H9 (cell line): ENCODE measurements around the gene EIF2S2. TPM values are rescaled to one million over a fixed set of nuclear protein-coding genes. Genes with fewer than 3 reads are reported as not detected.

Experiments
- DNase-seq: peaks from one replicate; pipeline ENCODE4 v3.0.0-alpha.2; 2017
- H2AFZ ChIP-seq: one replicate; pipeline ENCODE4 v1.6.1; 2013; ENCODE audit warnings: mild to moderate bottlenecking, low read length, control low read depth, moderate library complexity
- H2AK5ac ChIP-seq: 2 replicates; pipeline ENCODE4 v1.6.1; 2013; ENCODE audit warnings: low read length, control low read depth, mixed read lengths; ENCODE audit not compliant: insufficient read length
- H2BK120ac ChIP-seq: one replicate; pipeline ENCODE4 v1.6.1; 2013; ENCODE audit warnings: low read depth, mild to moderate bottlenecking, low read length, control low read depth, inconsistent platforms; ENCODE audit not compliant: poor library complexity, severe bottlenecking
- H2BK12ac ChIP-seq: 2 replicates; pipeline ENCODE4 v1.6.1; 2013; ENCODE audit warnings: low read length, control low read depth, mixed read lengths, low read depth; ENCODE audit not compliant: insufficient read length
- H2BK15ac ChIP-seq: 2 replicates; pipeline ENCODE4 v1.6.1; 2013; ENCODE audit warnings: low read depth, low read length, control low read depth
- H2BK20ac ChIP-seq: one replicate; pipeline ENCODE4 v1.6.1; 2013; ENCODE audit warnings: low read depth, mild to moderate bottlenecking, low read length, control low read depth, inconsistent platforms; ENCODE audit not compliant: poor library complexity, severe bottlenecking
- H2BK5ac ChIP-seq: 2 replicates; pipeline ENCODE4 v1.6.1; 2013; ENCODE audit warnings: low read length, control low read depth, mixed read lengths; ENCODE audit not compliant: insufficient read length
- H3K14ac ChIP-seq: 2 replicates; pipeline ENCODE4 v1.6.1; 2013; ENCODE audit warnings: low read length, control low read depth; ENCODE audit not compliant: insufficient read depth
- H3K18ac ChIP-seq: 2 replicates; pipeline ENCODE4 v1.6.1; 2013; ENCODE audit warnings: low read depth, mild to moderate bottlenecking, mixed read lengths, low read length, control low read depth; ENCODE audit not compliant: insufficient read length
- H3K23ac ChIP-seq: 2 replicates; pipeline ENCODE4 v1.6.1; 2013; ENCODE audit warnings: low read length, control low read depth, mixed read lengths, low read depth; ENCODE audit not compliant: insufficient read length
- H3K23me2 ChIP-seq: 2 replicates; pipeline ENCODE4 v1.6.1; 2013; ENCODE audit warnings: low read depth, mild to moderate bottlenecking, mixed read lengths, low read length, control low read depth; ENCODE audit not compliant: insufficient read length, poor library complexity, severe bottlenecking
- H3K27ac ChIP-seq: 2 replicates; pipeline ENCODE4 v1.5.1; 2013; ENCODE audit warnings: low read length, control low read depth, mixed read lengths, low read depth; ENCODE audit not compliant: insufficient read length
- H3K27me3 ChIP-seq: 2 replicates; pipeline ENCODE4 v1.6.1; 2013; ENCODE audit warnings: low read length, control low read depth, inconsistent platforms; ENCODE audit not compliant: insufficient read depth
- H3K4ac ChIP-seq: 2 replicates; pipeline ENCODE4 v1.6.1; 2013; ENCODE audit warnings: low read depth, mild to moderate bottlenecking, control low read depth, inconsistent platforms, low read length, moderate library complexity
- H3K4me1 ChIP-seq: 2 replicates; pipeline ENCODE4 v1.6.1; 2013; ENCODE audit warnings: low read length, control low read depth, inconsistent platforms; ENCODE audit not compliant: insufficient read depth
- H3K4me2 ChIP-seq: 2 replicates; pipeline ENCODE4 v1.6.1; 2013; ENCODE audit warnings: low read length, control low read depth, mixed read lengths; ENCODE audit not compliant: insufficient read length, insufficient read depth
- H3K56ac ChIP-seq: 2 replicates; pipeline ENCODE4 v1.6.1; 2013; ENCODE audit warnings: low read depth, mild to moderate bottlenecking, mixed read lengths, low read length, control low read depth; ENCODE audit not compliant: insufficient read length
- H3K79me1 ChIP-seq: 2 replicates; pipeline ENCODE4 v1.6.1; 2013; ENCODE audit warnings: low read depth, mild to moderate bottlenecking, moderate library complexity, low read length, control low read depth, inconsistent platforms; ENCODE audit not compliant: insufficient read depth, poor library complexity, severe bottlenecking
- H3K79me2 ChIP-seq: 2 replicates; pipeline ENCODE4 v1.6.1; 2013; ENCODE audit warnings: low read length, control low read depth, inconsistent platforms; ENCODE audit not compliant: insufficient read depth
- H3K9ac ChIP-seq: 2 replicates; pipeline ENCODE4 v1.6.1; 2013; ENCODE audit warnings: low read length, control low read depth, mixed read lengths; ENCODE audit not compliant: insufficient read length; ENCODE audit errors: extremely low read depth
- H3K9me3 ChIP-seq: one replicate; pipeline ENCODE4 v1.6.1; 2013; ENCODE audit warnings: low read depth, low read length, inconsistent platforms; ENCODE audit not compliant: control insufficient read depth
- H3T11ph ChIP-seq: one replicate; pipeline ENCODE4 v1.6.1; 2013; ENCODE audit warnings: mild to moderate bottlenecking, low read length, control low read depth, inconsistent platforms
- H4K20me1 ChIP-seq: one replicate; pipeline ENCODE4 v1.6.1; 2013; ENCODE audit not compliant: control insufficient read depth, insufficient read length, insufficient read depth
- H4K5ac ChIP-seq: 2 replicates; pipeline ENCODE4 v1.6.1; 2013; ENCODE audit warnings: low read depth, mild to moderate bottlenecking, mixed read lengths, low read length, control low read depth; ENCODE audit not compliant: insufficient read length
- H4K8ac ChIP-seq: replicated peaks from 2 replicates; pipeline ENCODE4 v1.6.1; 2013; ENCODE audit warnings: low read length, control low read depth, mixed read lengths, low read depth; ENCODE audit not compliant: insufficient read length
- H4K91ac ChIP-seq: 2 replicates; pipeline ENCODE4 v1.6.1; 2013; ENCODE audit warnings: low read depth, mild to moderate bottlenecking, moderate library complexity, mixed read lengths, low read length, control low read depth; ENCODE audit not compliant: insufficient read length
- H3K27ac Mint-ChIP-seq, 3 experiments: 2 replicates in 2 of 3; 3 replicates in 1 of 3; pipeline ENCODE4 v1.8.0; 2020 to 2021; ENCODE audit warnings: mixed read lengths in 3 of 3, mild to moderate bottlenecking in 1 of 3, moderate library complexity in 1 of 3
- H3K27me3 Mint-ChIP-seq: 2 replicates; pipeline ENCODE4 v1.8.0; 2021; ENCODE audit warnings: low read depth, mild to moderate bottlenecking, moderate library complexity, mixed read lengths
- H3K36me3 Mint-ChIP-seq, 3 experiments: 2 replicates in 2 of 3; 3 replicates in 1 of 3; pipeline ENCODE4 v1.8.0; 2020 to 2021; ENCODE audit warnings: low read depth in 3 of 3, mixed read lengths in 3 of 3; ENCODE audit not compliant: insufficient read depth in 1 of 3
- H3K4me1 Mint-ChIP-seq, 2 experiments: 2 replicates each; pipeline ENCODE4 v1.8.0; 2020; ENCODE audit warnings: mixed read lengths in 2 of 2
- H3K4me3 Mint-ChIP-seq, 2 experiments: 2 replicates in 1 of 2; 3 replicates in 1 of 2; pipeline ENCODE4 v1.8.0; 2020 to 2021; ENCODE audit warnings: mild to moderate bottlenecking in 2 of 2, mixed read lengths in 2 of 2, moderate library complexity in 1 of 2
- H3K9me3 Mint-ChIP-seq, 2 experiments: 2 replicates in 1 of 2; 3 replicates in 1 of 2; pipeline ENCODE4 v1.8.0; 2020; ENCODE audit warnings: mild to moderate bottlenecking in 2 of 2, mixed read lengths in 2 of 2, moderate library complexity in 1 of 2
- CTCF ChIP-seq: fragments of 200-600 bp; sonication (generic); conservative IDR thresholded peaks from 3 replicates; pipeline ENCODE4 v1.8.0; 2021; ENCODE audit warnings: antibody characterized with exemption, mild to moderate bottlenecking
- total RNA-seq: library from RNA; stranded (reverse); gene quantifications from 2 replicates; pipeline ENCODE4 v1.2.1, GENCODE V29; 2021

EIF2S2 gene
- total RNA-seq, 1 experiment from 2014 or later, result 188 TPM

GRCh38 chr20:34061695-34062094, 50.3 kb downstream of the EIF2S2 start:
- no peak overlapping the region for H4K5ac ChIP-seq
- no peak overlapping the region for H3K56ac ChIP-seq
- no peaks in the 10 kb centered on the region for H3K79me1 ChIP-seq
- H4K8ac ChIP-seq, result no peak overlapping the region
- no peaks in the 10 kb centered on the region; the same call in 1 of the 2 replicates for H3K79me2 ChIP-seq
- H3K23ac ChIP-seq, result no peak overlapping the region
- H3K14ac ChIP-seq, result no peak overlapping the region
- H3K18ac ChIP-seq, result no peak overlapping the region
- no peak overlapping the region for H2AFZ ChIP-seq
- H3K36me3 Mint-ChIP-seq, result peaks cover 0 to 2% (median 2%) of the 10 kb centered on the region in 3 experiments; a peak in 2 of 7 replicates
- H2BK120ac ChIP-seq, result no peak overlapping the region
- H3T11ph ChIP-seq, result no peak overlapping the region
- H3K9me3 Mint-ChIP-seq, result no peaks in the 10 kb centered on the region
- H3K27ac Mint-ChIP-seq, result peak overlapping the region in 1 of 3 experiments; percentile 42; a peak in 1 of 7 replicates
- H3K4me1 ChIP-seq, result no peaks in the 10 kb centered on the region
- H2BK20ac ChIP-seq, result no peak overlapping the region
- H3K4ac ChIP-seq, result no peak overlapping the region
- no peak overlapping the region for H2AK5ac ChIP-seq
- H3K4me2 ChIP-seq, result no peak overlapping the region
- DNase-seq, result no peak
- no peaks in the 10 kb centered on the region for H3K27me3 Mint-ChIP-seq
- H2BK15ac ChIP-seq, result no peak overlapping the region
- no peak overlapping the region for H4K91ac ChIP-seq
- peaks cover 5 to 8% of the 10 kb centered on the region in 2 experiments for H3K4me1 Mint-ChIP-seq
- no peak overlapping the region for H2BK5ac ChIP-seq
- H3K27ac ChIP-seq, result no peak overlapping the region
- TF ChIP-seq CTCF, result no peak
- H3K4me3 Mint-ChIP-seq, result no peak overlapping the region
- no peaks in the 10 kb centered on the region for H4K20me1 ChIP-seq
- no peak overlapping the region for H2BK12ac ChIP-seq
- H3K23me2 ChIP-seq, result no peaks in the 10 kb centered on the region
- no peak overlapping the region for H3K9ac ChIP-seq
- no peaks in the 10 kb centered on the region for H3K9me3 ChIP-seq
- no peaks in the 10 kb centered on the region for H3K27me3 ChIP-seq
